CD4-positive, alpha-beta T cell (primary cell): ENCODE measurements around the gene PRM2. TPM values are rescaled to one million over a fixed set of nuclear protein-coding genes. Genes with fewer than 3 reads are reported as not detected.

ENCODE experiments used
- ATAC-seq: fragments of 200-7000 bp; cut with Tn5 transposase; one replicate; pipeline ENCODE4 v1.10.0; 2022; ENCODE audit warnings: mild to moderate bottlenecking; ENCODE audit not compliant: poor library complexity
- CTCF ChIA-PET: fragments of 350-600 bp; sonication (Branson Sonifier 250); formaldehyde crosslinking; loops from one replicate; lab custom pipeline; 2021; ENCODE audit warnings: antibody characterized with exemption, inconsistent platforms; lab: Charles Lee
- POLR2A ChIA-PET: fragments of 350-600 bp; sonication (Branson Sonifier 250); formaldehyde crosslinking; loops from one replicate; lab custom pipeline; 2021; ENCODE audit warnings: antibody characterized with exemption, inconsistent platforms; lab: Charles Lee
- DNase-seq, 14 experiments: peaks; one replicate each; pipeline ENCODE4 v3.0.0-alpha.2; 2013 to 2020; ENCODE audit warnings: mixed read lengths in 2 of 14
- H3K27ac ChIP-seq, 2 donors: one replicate each; pipeline versions ENCODE4 v1.5.1 to v1.7.0; 2013; ENCODE audit warnings: low read length in 2 of 2, low read depth in 1 of 2, mild to moderate bottlenecking in 1 of 2
- H3K27me3 ChIP-seq, 2 experiments: 1 replicate in 1 of 2; 2 replicates in 1 of 2; pipeline versions ENCODE4 v1.6.1 to v1.7.0; 2013; ENCODE audit warnings: low read length in 2 of 2, control low read depth in 1 of 2, mild to moderate bottlenecking in 1 of 2, moderate library complexity in 1 of 2; ENCODE audit not compliant: insufficient read depth in 2 of 2, control insufficient read depth in 1 of 2
- H3K36me3 ChIP-seq: one replicate; pipeline ENCODE4 v1.6.1; 2013; ENCODE audit warnings: low read length, control low read depth; ENCODE audit not compliant: insufficient read depth
- H3K4me1 ChIP-seq: one replicate; pipeline ENCODE4 v1.6.1; 2013; ENCODE audit warnings: low read length, control low read depth; ENCODE audit not compliant: insufficient read depth
- H3K4me3 ChIP-seq: one replicate; pipeline ENCODE4 v1.5.1; 2013; ENCODE audit warnings: mild to moderate bottlenecking, low read length, moderate library complexity
- H3K9me3 ChIP-seq, 2 experiments: 1 replicate in 1 of 2; 2 replicates in 1 of 2; pipeline versions ENCODE4 v1.6.1 to v1.7.0; 2013; ENCODE audit warnings: low read length in 2 of 2, mild to moderate bottlenecking in 2 of 2, control low read depth in 1 of 2, moderate library complexity in 1 of 2; ENCODE audit not compliant: control insufficient read depth in 1 of 2, insufficient read depth in 1 of 2
- H3K27ac Mint-ChIP-seq: one replicate; pipeline ENCODE4 v1.8.0; 2020; ENCODE audit warnings: mixed read lengths
- H3K27me3 Mint-ChIP-seq: one replicate; pipeline ENCODE4 v1.8.0; 2021; ENCODE audit warnings: mixed read lengths
- H3K36me3 Mint-ChIP-seq: one replicate; pipeline ENCODE4 v1.8.0; 2021; ENCODE audit warnings: low read depth, mixed read lengths
- H3K4me1 Mint-ChIP-seq: one replicate; pipeline ENCODE4 v1.8.0; 2021; ENCODE audit warnings: low read depth, mixed read lengths
- H3K4me3 Mint-ChIP-seq: one replicate; pipeline ENCODE4 v1.8.0; 2020; ENCODE audit warnings: mild to moderate bottlenecking, mixed read lengths
- H3K9me3 Mint-ChIP-seq: one replicate; pipeline ENCODE4 v1.8.0; 2020; ENCODE audit warnings: mixed read lengths
- CTCF ChIP-seq: fragments of 200-600 bp; IDR thresholded peaks from one replicate; pipeline ENCODE4 v1.8.0; 2022; ENCODE audit warnings: antibody characterized with exemption, mild to moderate bottlenecking
- intact Hi-C, 2 experiments: fragments of 100-400 bp; cut with DNase I in 1 of 2; cut with micrococcal nuclease in 1 of 2; formaldehyde crosslinking; loops; one replicate each; pipeline versions ENCODE4 v1.15.1 to v1.9.0; 2023 to 2025; cut with DNase I, micrococcal nuclease
- total RNA-seq, 174 experiments: library from RNA in 2 of 174; stranded (reverse) in 2 of 174; gene quantifications; one replicate each; pipeline ENCODE4 v1.2.3 and lab custom pipeline; 2021 to 2026

Gene PRM2
- total RNA-seq, 2 experiments from 2014 or later: not detected

- H3K27me3 Mint-ChIP-seq: no peaks in the 10 kb centered on the region
- no peaks in the 10 kb centered on the region for H3K36me3 Mint-ChIP-seq
- no peak for TF ChIP-seq CTCF
- intact Hi-C loops: no loop called here
- Histone ChIP-seq H3K4me3 (no peak overlapping the region), H3K4me1 (peaks cover 18% of the 10 kb centered on the region), H3K9me3 (peaks cover 0 to 11% of the 10 kb centered on the region in 2 experiments), H3K36me3 (no peaks in the 10 kb centered on the region), H3K27ac (no peak overlapping the region), H3K27me3 (no peaks in the 10 kb centered on the region)
- ATAC-seq: no peak
- peaks cover 11% of the 10 kb centered on the region for H3K4me1 Mint-ChIP-seq
- H3K9me3 Mint-ChIP-seq: no peaks in the 10 kb centered on the region
- no peak for DNase-seq
- CTCF ChIA-PET: no interaction called here
- H3K27ac Mint-ChIP-seq: no peak overlapping the region
- POLR2A ChIA-PET: no interaction called here
- H3K4me3 Mint-ChIP-seq: no peak overlapping the region
These were observed 46.5 kb upstream of the PRM2 start for GRCh38 chr16:11322823-11323222.

- intact Hi-C loops: no loop called here
- DNase-seq: no peak
- POLR2A ChIA-PET: no interaction called here
- no peaks in the 10 kb centered on the region for H3K4me1 Mint-ChIP-seq
- CTCF ChIA-PET: no interaction called here
- Histone ChIP-seq H3K27me3 (no peaks in the 10 kb centered on the region), H3K4me1 (peaks cover 8% of the 10 kb centered on the region), H3K36me3 (no peaks in the 10 kb centered on the region), H3K27ac (no peak overlapping the region), H3K4me3 (no peak overlapping the region), H3K9me3 (peaks cover 0 to 3% of the 10 kb centered on the region in 2 experiments)
- H3K36me3 Mint-ChIP-seq: no peaks in the 10 kb centered on the region
- TF ChIP-seq CTCF: no peak
- no peak for ATAC-seq
- no peaks in the 10 kb centered on the region for H3K27me3 Mint-ChIP-seq
- H3K9me3 Mint-ChIP-seq: no peaks in the 10 kb centered on the region
- no peak overlapping the region for H3K4me3 Mint-ChIP-seq
- H3K27ac Mint-ChIP-seq: no peak overlapping the region
These were observed 45.4 kb upstream of the PRM2 start for GRCh38 chr16:11321662-11322061.

GRCh38 chr16:11320170-11320569 is 43.9 kb upstream of the PRM2 start:
- no peaks in the 10 kb centered on the region for H3K4me1 Mint-ChIP-seq
- Histone ChIP-seq H3K9me3 (peaks cover 0 to 3% of the 10 kb centered on the region in 2 experiments), H3K4me1 (no peaks in the 10 kb centered on the region), H3K27ac (no peak overlapping the region), H3K36me3 (no peaks in the 10 kb centered on the region), H3K27me3 (no peaks in the 10 kb centered on the region), H3K4me3 (no peak overlapping the region)
- ChIA-PET CTCF (no interaction called here), POLR2A (no interaction called here)
- TF ChIP-seq CTCF: no peak
- H3K27me3 Mint-ChIP-seq: no peaks in the 10 kb centered on the region
- H3K27ac Mint-ChIP-seq: no peak overlapping the region
- H3K36me3 Mint-ChIP-seq: no peaks in the 10 kb centered on the region
- DNase-seq: no peak
- H3K9me3 Mint-ChIP-seq: no peaks in the 10 kb centered on the region
- intact Hi-C loops: no loop called here
- H3K4me3 Mint-ChIP-seq: no peak overlapping the region
- ATAC-seq: no peak
